ENCODE measurements around the gene DNAJB7.

The DNAJB7 gene

DNA sequence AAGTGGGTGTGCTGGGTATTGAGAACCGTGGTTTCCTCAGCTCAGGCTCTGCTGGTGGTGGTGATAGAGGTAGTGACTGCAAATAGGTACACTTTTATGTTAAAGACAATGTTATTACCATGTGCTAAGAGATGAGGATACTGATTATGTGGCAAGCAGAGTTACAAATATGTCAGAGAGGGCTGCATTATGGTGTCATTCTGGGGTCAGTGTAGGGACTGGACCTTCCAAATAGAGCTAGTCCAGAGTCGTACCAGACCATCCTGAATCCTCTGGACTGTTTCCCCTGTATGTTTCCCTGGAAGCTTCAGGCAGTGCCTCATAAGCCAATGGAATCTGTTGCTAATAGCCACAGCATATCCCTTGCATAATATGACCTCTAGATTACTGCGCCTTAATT is at the start of gene DNAJB7:
Gene DNAJB7, minus strand, starts transcription at position 101 of the 400 bp plus-strand sequence. CDS start 119 bp downstream, outside the sequence.
- peaks cover 22% of the 10 kb centered on the region for H3K4me1 ChIP-seq (ENCODE audit: insufficient read depth, low read length, poor library complexity, severe bottlenecking)
- H3K9ac ChIP-seq (ENCODE audit: low read depth, low read length, poor library complexity, severe bottlenecking) = no peak within 1 kb of the TSS
- no peak for TF ChIP-seq EZH2phosphoT487 (IDR thresholded peaks at IDR 0.05; ENCODE audit: borderline replicate concordance)
- TF ChIP-seq, protein P1, sequence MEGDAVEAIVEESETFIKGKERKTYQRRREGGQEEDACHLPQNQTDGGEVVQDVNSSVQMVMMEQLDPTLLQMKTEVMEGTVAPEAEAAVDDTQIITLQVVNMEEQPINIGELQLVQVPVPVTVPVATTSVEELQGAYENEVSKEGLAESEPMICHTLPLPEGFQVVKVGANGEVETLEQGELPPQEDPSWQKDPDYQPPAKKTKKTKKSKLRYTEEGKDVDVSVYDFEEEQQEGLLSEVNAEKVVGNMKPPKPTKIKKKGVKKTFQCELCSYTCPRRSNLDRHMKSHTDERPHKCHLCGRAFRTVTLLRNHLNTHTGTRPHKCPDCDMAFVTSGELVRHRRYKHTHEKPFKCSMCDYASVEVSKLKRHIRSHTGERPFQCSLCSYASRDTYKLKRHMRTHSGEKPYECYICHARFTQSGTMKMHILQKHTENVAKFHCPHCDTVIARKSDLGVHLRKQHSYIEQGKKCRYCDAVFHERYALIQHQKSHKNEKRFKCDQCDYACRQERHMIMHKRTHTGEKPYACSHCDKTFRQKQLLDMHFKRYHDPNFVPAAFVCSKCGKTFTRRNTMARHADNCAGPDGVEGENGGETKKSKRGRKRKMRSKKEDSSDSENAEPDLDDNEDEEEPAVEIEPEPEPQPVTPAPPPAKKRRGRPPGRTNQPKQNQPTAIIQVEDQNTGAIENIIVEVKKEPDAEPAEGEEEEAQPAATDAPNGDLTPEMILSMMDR (conservative IDR thresholded peaks at IDR 0.05; ENCODE audit: low read length) = no peak
- no peaks in the 10 kb centered on the region for H3K36me3 ChIP-seq (ENCODE audit: insufficient read depth, low read length)
- H2AFZ ChIP-seq (ENCODE audit: low read length) = no peak within 1 kb of the TSS
- H3K27me3 ChIP-seq (ENCODE audit: insufficient read depth, low read length, poor library complexity, severe bottlenecking) = no peaks in the 10 kb centered on the region
- no peak within 1 kb of the TSS for H3K4me2 ChIP-seq (ENCODE audit: low read depth, low read length, poor library complexity, severe bottlenecking)
- H3K79me2 ChIP-seq (ENCODE audit: insufficient read depth, low read length) = peaks cover 33% of the 10 kb centered on the region
- no peak within 1 kb of the TSS for H3K4me3 ChIP-seq (ENCODE audit: low read length, poor library complexity, severe bottlenecking)
- H3K9me3 ChIP-seq (ENCODE audit: insufficient read depth, low read depth, low read length) = no peaks in the 10 kb centered on the region
- H3F3A ChIP-seq (ENCODE audit: low read depth) = 0 out of 2 replicates have a peak, but pooled peaks cover 2% of the 10 kb centered on the region
- peaks cover 6% of the 10 kb centered on the region for H4K20me1 ChIP-seq (ENCODE audit: insufficient read depth, low read length, poor library complexity, severe bottlenecking)
- H3K9me2 ChIP-seq (replicated peaks; ENCODE audit: low read depth, low read length) = no peaks in the 10 kb centered on the region

DNA sequence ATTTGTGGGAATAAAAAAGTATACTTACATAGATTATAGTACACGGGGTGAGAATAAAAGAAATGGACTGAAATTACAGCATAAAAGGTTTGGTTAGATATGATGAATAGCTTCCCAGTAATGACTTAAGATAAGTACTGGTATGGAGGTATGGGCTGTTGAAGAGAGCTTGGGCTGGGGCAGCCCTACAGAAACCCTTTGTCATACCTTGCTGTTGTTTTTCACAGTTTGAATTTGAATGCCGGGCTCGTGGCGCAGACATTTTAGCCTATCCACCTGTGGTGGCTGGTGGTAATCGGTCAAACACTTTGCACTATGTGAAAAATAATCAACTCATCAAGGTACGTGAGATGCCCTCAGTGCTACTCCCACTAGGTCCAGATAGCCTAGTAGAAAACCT is 47.0 kb upstream of the DNAJB7 start:
- H3K27me3 ChIP-seq (ENCODE audit: insufficient read depth, low read length, poor library complexity, severe bottlenecking) = no peaks in the 10 kb centered on the region
- H3K9ac ChIP-seq (ENCODE audit: low read depth, low read length, poor library complexity, severe bottlenecking) = no peak overlapping the region
- H3K4me3 ChIP-seq (ENCODE audit: low read length, poor library complexity, severe bottlenecking) = no peak overlapping the region
- H3K9me3 ChIP-seq (ENCODE audit: insufficient read depth, low read depth, low read length) = no peaks in the 10 kb centered on the region
- no peaks in the 10 kb centered on the region for H3K9me2 ChIP-seq (replicated peaks; ENCODE audit: low read depth, low read length)
- H3K36me3 ChIP-seq (ENCODE audit: insufficient read depth, low read length) = peaks cover 3% of the 10 kb centered on the region; the same call in 1 of the 2 replicates
- TF ChIP-seq, protein P1 (conservative IDR thresholded peaks at IDR 0.05; ENCODE audit: low read length) = no peak
- TF ChIP-seq EZH2phosphoT487 (IDR thresholded peaks at IDR 0.05; ENCODE audit: borderline replicate concordance) = no peak
- H3K4me2 ChIP-seq (ENCODE audit: low read depth, low read length, poor library complexity, severe bottlenecking) = no peak overlapping the region
- no peaks in the 10 kb centered on the region for H3F3A ChIP-seq (ENCODE audit: low read depth)
- H4K20me1 ChIP-seq (ENCODE audit: insufficient read depth, low read length, poor library complexity, severe bottlenecking) = no peaks in the 10 kb centered on the region
- no peak overlapping the region for H2AFZ ChIP-seq (ENCODE audit: low read length)
- no peaks in the 10 kb centered on the region for H3K4me1 ChIP-seq (ENCODE audit: insufficient read depth, low read length, poor library complexity, severe bottlenecking)
- no peaks in the 10 kb centered on the region for H3K79me2 ChIP-seq (ENCODE audit: insufficient read depth, low read length)

DNA sequence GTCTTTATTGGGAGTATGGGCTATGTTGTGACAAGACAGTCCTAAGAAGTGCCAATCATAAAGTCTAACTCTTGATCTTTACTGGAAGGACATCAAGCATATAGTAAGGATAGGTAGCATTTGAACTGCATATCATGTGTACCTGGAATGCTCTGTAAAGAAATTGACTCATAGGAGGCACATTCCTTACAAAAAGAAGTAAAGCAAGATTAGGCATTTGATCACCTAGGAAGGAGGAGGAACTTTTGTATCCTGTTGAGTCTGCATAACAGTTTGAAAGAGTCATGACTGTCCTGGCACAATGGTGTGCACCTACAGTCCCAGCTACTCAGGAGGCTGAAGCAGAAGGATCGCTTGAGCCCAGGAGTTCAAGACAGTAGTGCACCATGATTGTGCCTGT is 42.2 kb upstream of the DNAJB7 start:
- H3K27me3 ChIP-seq (ENCODE audit: insufficient read depth, low read length, poor library complexity, severe bottlenecking) = no peaks in the 10 kb centered on the region
- no peaks in the 10 kb centered on the region for H3F3A ChIP-seq (ENCODE audit: low read depth)
- no peak overlapping the region for H2AFZ ChIP-seq (ENCODE audit: low read length)
- H3K9ac ChIP-seq (ENCODE audit: low read depth, low read length, poor library complexity, severe bottlenecking) = no peak overlapping the region
- H3K79me2 ChIP-seq (ENCODE audit: insufficient read depth, low read length) = no peaks in the 10 kb centered on the region
- H3K9me3 ChIP-seq (ENCODE audit: insufficient read depth, low read depth, low read length) = no peaks in the 10 kb centered on the region
- no peaks in the 10 kb centered on the region for H3K9me2 ChIP-seq (replicated peaks; ENCODE audit: low read depth, low read length)
- peaks cover under 1% of the 10 kb centered on the region; the same call in 1 of the 2 replicates for H3K36me3 ChIP-seq (ENCODE audit: insufficient read depth, low read length)
- no peaks in the 10 kb centered on the region for H4K20me1 ChIP-seq (ENCODE audit: insufficient read depth, low read length, poor library complexity, severe bottlenecking)
- TF ChIP-seq, protein P1 (conservative IDR thresholded peaks at IDR 0.05; ENCODE audit: low read length) = no peak
- TF ChIP-seq EZH2phosphoT487 (IDR thresholded peaks at IDR 0.05; ENCODE audit: borderline replicate concordance) = no peak
- H3K4me1 ChIP-seq (ENCODE audit: insufficient read depth, low read length, poor library complexity, severe bottlenecking) = no peaks in the 10 kb centered on the region
- H3K4me2 ChIP-seq (ENCODE audit: low read depth, low read length, poor library complexity, severe bottlenecking) = no peak overlapping the region
- no peak overlapping the region for H3K4me3 ChIP-seq (ENCODE audit: low read length, poor library complexity, severe bottlenecking)

All from Loucy (cell line).